Hematopoietic multipotent progenitor cell treated with erythropoietin and hydrocortisone succinate and interleukin-3 and kit ligand, for 8 days (in vitro differentiated cells): ENCODE data around the gene CRYBB1.
A peak's percentile ranks its signal among the peaks of the same experiment; 100 is the strongest.
"Not testable (repeated sequence)": the region's sequence is repeated elsewhere in the genome, so short reads cannot be mapped to it uniquely, and the experiment has no call there.

Experiments used
- DNase-seq: peaks from one replicate; pipeline ENCODE4 v3.0.0-alpha.2; 2015

The CRYBB1 gene

GRCh38 chr22:26635117-26635516, 17.3 kb upstream of the CRYBB1 start:
- no peak for DNase-seq

- DNase-seq = no peak
These were observed 16.4 kb upstream of the CRYBB1 start for GRCh38 chr22:26634189-26634588.

DNA sequence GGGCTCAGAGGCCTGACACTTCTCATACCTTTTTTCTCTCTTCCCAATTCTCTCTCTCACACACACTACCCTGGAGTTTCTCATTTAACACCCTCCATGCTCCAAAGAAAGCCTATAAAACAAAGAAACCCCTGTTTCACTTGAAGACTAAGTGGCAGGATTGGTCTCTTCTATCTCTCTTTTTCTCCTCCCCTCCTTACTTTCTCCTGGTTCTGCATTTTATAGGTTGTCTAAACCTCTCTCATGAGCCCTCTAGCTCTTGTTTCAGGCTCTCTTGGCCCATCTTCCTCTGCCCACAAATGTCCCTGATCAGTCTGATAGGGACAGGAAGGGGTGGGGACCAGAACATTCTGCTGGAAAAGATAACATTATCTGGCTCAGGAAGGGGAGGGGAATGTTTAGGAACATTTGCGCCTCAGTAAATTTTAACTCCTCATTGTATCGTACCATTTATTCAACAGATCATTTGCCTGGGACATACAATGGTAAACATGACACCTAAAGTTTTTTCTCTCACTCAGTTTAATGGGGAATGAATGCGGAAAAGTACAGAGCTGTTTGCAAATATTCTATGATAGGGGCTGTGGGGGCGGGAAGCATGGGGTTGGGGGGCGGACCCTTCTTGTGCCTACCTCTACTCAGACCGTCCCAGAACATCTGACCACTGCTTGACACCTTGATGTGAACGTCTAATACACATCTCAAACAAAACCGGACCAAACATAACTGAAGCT, 14.8 kb upstream of the CRYBB1 start:
- DNase-seq = peak; percentile 98

DNA sequence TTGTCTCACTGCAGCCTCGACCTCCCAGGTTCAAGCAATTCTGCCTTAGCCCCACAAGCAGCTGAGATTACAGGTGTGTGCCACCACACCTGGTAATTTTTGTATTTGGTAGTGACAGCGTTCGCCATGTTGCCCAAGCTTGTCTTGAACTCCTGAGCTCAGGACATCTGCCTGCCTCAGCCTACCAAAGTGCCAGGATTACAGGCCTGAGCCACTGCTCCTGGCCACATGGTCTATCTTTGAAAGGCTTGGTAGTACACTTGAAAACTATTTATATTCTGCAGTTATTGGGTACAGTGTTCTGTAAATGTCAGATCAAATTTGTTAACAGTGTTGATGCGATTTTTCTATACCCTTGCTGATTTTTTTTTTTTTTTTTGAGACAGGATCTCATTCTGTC, 13.5 kb upstream of the CRYBB1 start:
- DNase-seq = no peak

GRCh38 chr22:26629988-26630761, 12.3 kb upstream of the CRYBB1 start:
- DNase-seq = no peak

- DNase-seq = no peak
These were observed 7.0 kb upstream of the CRYBB1 start for GRCh38 chr22:26624803-26625202.

- no peak for DNase-seq
These were observed 6.2 kb upstream of the CRYBB1 start for GRCh38 chr22:26623984-26624383.

- DNase-seq = no peak
These were observed 3.8 kb upstream of the CRYBB1 start, which contains the start of gene CRYBA4 for GRCh38 chr22:26621663-26622062. Gene CRYBA4 (plus strand): TSS chr22:26621963. CDS start chr22:26622597, 634 bp downstream.

DNA sequence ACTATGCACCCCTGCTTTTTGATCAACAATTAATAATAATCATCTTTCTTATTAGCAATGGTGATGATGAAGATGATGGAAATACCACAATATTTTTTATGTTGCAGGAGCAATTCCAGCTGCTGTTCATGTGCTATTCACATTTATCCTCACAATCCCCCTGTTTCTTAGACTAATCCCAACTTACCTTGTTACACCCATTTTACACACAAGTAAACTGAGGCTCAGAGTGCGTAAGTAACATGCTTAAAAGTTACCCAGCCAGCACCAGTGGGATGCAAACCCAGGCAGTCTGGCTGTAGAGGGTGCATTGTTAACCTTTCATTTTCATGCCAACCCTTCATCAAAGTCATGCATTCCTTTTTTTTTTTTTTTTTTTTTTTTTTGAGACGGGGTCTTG, 2.4 kb upstream of the CRYBB1 start:
- no peak for DNase-seq

- DNase-seq = peak; percentile 83
These were observed 1.7 kb upstream of the CRYBB1 start for GRCh38 chr22:26619510-26619909.

DNA sequence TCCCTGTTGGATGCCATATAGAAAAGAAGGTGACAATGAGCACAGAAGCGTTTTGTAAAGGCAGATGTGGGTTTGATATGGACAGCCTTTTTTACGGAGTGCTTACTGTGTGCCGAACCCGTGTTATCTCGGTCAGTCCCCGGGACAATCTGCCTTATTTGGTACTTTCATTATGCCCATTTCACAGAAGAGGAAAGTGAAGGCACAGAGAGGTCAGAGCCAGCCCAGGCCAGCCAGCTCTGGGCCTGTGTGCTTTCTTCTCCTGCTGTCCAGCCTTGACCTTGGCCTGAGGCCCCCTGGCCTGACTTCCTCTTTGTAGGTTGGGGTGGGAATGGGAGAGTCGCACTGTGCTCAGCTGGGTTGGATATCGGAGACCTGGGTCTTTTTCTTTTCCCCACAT, 628 bp upstream of the CRYBB1 start:
- peak; percentile 63 for DNase-seq

GRCh38 chr22:26616650-26617049, 1.2 kb downstream of the CRYBB1 start:
- no peak for DNase-seq

- no peak for DNase-seq
These were observed 1.9 kb downstream of the CRYBB1 start for GRCh38 chr22:26615830-26616435.

- no peak for DNase-seq
These were observed 2.7 kb downstream of the CRYBB1 start for GRCh38 chr22:26615149-26615548.

DNA sequence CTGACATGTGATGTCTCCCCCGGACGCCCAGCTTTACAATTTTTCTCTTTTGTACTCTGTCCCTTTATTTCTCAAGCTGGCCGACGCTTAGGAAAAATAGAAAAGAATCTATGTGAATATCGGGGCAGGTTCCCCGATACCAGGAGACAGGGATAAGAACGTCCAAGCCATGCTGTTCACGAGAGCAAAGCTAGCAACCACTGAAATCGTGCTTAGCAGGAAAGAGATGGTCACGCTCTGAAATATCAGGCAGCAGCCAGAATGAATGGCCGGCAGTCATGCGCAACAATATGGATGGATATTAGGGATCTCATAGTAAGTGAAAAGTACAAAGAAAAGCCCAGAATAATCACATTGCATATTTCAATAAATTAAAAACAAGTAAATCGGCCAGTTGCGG, 3.5 kb downstream of the CRYBB1 start:
- no peak for DNase-seq

DNA sequence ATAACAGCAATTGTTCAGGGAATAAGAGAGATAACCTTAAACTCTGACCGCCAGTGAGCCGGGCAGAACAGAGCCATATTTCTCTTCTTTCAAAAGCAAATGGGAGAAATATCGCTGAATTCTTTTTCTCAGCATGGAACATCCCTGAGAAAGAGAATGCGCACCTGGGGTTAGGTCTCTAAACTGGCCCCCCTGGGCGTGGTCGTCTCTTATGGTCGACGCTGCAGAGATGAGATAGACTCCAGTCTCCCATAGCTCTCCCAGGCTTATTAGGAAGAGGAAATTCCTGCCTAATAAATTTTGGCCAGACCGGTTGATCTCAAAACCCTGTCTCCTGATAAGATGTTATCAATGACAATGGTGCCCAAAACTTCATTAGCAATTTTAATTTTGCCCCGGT, 4.1 kb downstream of the CRYBB1 start:
- DNase-seq = not testable (repeated sequence)

- no peak for DNase-seq
These were observed 5.2 kb downstream of the CRYBB1 start for GRCh38 chr22:26612652-26613051.

DNA sequence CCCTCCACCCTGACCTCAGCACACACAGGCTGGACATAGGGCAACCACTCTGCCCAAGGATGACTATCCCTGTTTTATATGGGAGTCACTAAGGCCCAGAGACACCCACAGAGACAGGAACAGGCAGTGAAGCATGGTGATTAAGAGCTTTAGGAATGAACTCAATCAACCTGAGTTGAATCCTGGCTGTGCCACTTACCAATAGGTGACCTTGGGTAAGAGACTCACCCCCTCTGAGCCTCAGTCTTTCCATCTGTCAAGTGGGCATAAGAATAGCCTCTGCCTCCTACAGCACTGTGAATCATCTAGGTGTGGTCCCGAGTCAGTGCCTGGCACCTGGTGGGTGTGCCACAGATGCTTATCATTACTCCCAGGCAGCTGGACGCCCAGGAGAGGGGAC, 6.8 kb downstream of the CRYBB1 start:
- peak; percentile 47 for DNase-seq

- DNase-seq = peak; percentile 38
These were observed 7.5 kb downstream of the CRYBB1 start for GRCh38 chr22:26610072-26610958.

DNA sequence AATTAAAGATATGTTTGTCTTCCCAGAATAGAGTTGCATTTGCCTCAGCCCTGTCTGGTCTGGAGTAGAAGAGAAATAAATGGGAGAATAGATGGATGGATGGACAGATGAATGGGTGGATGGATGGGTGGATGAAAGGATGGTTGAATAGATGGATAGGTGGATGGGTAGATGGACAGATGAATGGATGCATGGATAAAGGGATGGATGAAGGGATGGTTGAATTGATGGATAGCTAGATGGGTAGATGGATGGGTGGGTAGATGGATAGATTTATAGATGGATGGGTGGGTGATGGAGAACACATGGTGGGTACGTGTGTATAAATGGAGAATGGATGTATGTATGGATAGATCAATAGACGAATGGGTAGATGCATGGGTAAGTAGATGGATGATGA, 8.5 kb downstream of the CRYBB1 start:
- DNase-seq = no peak

DNA sequence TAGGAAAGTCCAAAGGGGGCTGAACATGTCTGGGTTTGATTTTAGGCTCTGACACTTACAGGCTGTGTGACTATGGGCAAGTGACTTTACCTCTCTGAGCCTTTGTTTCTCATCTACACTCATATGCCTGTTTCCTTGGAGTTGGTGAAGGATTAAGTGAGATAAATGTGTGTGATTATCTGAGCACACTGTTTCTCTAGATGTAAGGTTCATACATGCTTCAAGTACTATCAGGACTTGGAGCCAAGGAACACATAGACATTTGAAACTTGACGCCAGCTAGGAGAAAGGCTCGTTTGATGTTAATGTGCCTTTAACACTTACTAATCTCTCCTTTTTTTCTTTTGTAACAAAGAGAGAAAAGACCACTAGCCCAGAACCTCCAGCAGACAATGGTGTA, 9.7 kb downstream of the CRYBB1 start:
- peak; percentile 16 for DNase-seq

DNA sequence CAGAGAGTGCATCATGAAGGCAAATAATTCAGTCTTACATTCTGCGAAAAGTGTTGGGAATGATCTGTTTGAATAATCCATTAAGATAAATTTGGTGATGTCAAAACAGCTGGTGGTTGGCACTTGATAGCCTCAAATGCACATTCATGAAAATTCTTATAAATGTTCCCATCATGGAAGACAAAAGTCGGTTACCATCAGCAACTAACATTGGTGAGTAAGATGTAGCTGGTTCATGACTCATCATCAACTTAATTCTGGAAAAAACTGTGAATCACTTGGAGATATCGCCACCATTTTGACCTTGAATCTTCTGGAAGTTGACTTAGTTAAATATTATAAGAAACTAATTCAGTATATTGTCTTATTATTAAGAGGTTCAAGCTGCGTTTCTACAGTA, 11.2 kb downstream of the CRYBB1 start:
- DNase-seq = peak; percentile 28

DNA sequence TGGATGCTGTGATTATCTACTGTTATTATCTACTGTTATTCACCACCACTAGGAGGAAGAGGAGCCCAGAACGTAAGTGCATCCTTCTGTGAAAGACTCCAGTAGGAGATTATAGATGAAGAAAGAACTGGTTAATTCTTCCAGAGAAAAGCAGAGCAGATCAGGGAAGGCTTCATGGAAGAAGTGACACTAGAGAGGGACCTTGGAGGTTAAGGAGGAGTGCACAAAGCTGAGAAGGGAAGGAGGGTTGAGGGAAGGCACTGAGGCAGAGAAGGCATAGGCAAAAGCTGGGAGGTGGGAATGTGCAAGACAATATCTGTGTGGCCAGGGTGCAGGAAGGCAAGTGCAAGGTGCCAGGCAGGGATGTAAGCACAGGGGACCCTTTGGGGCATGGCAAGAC, 13.5 kb downstream of the CRYBB1 start:
- DNase-seq = no peak
